Measurements from ENCODE around the gene PHLDA2. TPM values are rescaled to one million over a fixed set of nuclear protein-coding genes. Genes with fewer than 3 reads are reported as not detected.

The PHLDA2 gene
- total and polyA plus RNA-seq, 9 of the 15 experiments (the other 6 are each of a cell fraction or from before 2014, with no cell fraction given) = 0.43 to 42.4 (median 4.7) TPM

GRCh38 chr11:2914455-2915195 is 14.6 kb downstream of the PHLDA2 start:
- H3K27ac ChIP-seq (ENCODE audit: extremely low read depth, low read depth, low read length) = no peak overlapping the region
- H3K4me3 ChIP-seq = no peak overlapping the region
- in situ Hi-C loops (cut with MboI) (no loop called here), intact Hi-C loops (cut with micrococcal nuclease) (no loop called here)
- H3K4me1 ChIP-seq (replicated peaks in 1 of 2; ENCODE audit: control insufficient read depth in 2 of 2, insufficient read depth in 2 of 2, low read length in 2 of 2) = peaks cover 14 to 82% of the 10 kb centered on the region in 2 experiments; a peak in 4 of 5 replicates
- H3K36me3 ChIP-seq (ENCODE audit: control insufficient read depth, insufficient read depth, low read length) = no peaks in the 10 kb centered on the region
- DNase-seq (ENCODE audit: extremely low read depth in 1 of 4, low spot score in 3 of 4) = no peak
- H3K9me3 ChIP-seq (replicated peaks; ENCODE audit: control insufficient read depth, insufficient read depth, low read depth, low read length) = no peaks in the 10 kb centered on the region
- no peak for ATAC-seq
- no peaks in the 10 kb centered on the region for H3K79me2 ChIP-seq (ENCODE audit: control insufficient read depth, insufficient read depth, low read length)
- H3K27me3 ChIP-seq (ENCODE audit: control insufficient read depth in 2 of 2, insufficient read depth in 2 of 2, low read length in 2 of 2) = no peaks in the 10 kb centered on the region
- 65% methylated on average over 15 of the region's 18 CpGs for WGBS (ENCODE audit: insufficient coverage, low coverage, missing lambda C conversion rate)
- peak overlapping the region in 1 of 2 experiments; percentile 40; a peak in 2 of 4 replicates for H3K9ac ChIP-seq (ENCODE audit: insufficient read depth in 1 of 2, low read depth in 2 of 2, low read length in 2 of 2)
- CTCF ChIA-PET (ENCODE audit: low intra/inter-chr PET ratio) = interaction anchor here (0.6 kb wide), 1 partner anchor 372 kb away, joined by 3 read pairs; no protein-coding TSS in a partner anchor
- no peak overlapping the region for H3K4me2 ChIP-seq (ENCODE audit: insufficient read depth, low read length)
- TF ChIP-seq POLR2G (IDR thresholded peaks at IDR 0.05; ENCODE audit: low read depth, low read length) (peak; percentile 22; the same call in 1 of the 2 replicates), NR1H2 (CRISPR knock-in tag; IDR thresholded peaks at IDR 0.05) (no peak)
- H4K20me1 ChIP-seq (replicated peaks; ENCODE audit: control insufficient read depth, insufficient read depth, low read length) = no peaks in the 10 kb centered on the region
- no peak overlapping the region for H2AFZ ChIP-seq (ENCODE audit: low read depth, low read length)
- BruUV-seq (replicated peaks) = no TSS peak
- FAIRE-seq = no peak
- POLR2A ChIA-PET = interaction anchor here (0.6 to 1.4 kb wide), 4 partner anchors 9 to 327 kb away, joined by 3 to 6 read pairs (median 4); no protein-coding TSS in a partner anchor
- H3K9me1 ChIP-seq (ENCODE audit: control insufficient read depth, insufficient read depth, low read length) = no peaks in the 10 kb centered on the region

GRCh38 chr11:2913776-2914175 is 15.4 kb downstream of the PHLDA2 start:
- H3K36me3 ChIP-seq (ENCODE audit: control insufficient read depth, insufficient read depth, low read length) = no peaks in the 10 kb centered on the region
- intact Hi-C loops (cut with micrococcal nuclease) (no loop called here), in situ Hi-C loops (cut with MboI) (no loop called here)
- ATAC-seq (no peak), DNase-seq (ENCODE audit: extremely low read depth in 1 of 4, low spot score in 3 of 4) (no peak), FAIRE-seq (no peak)
- no peak overlapping the region for H2AFZ ChIP-seq (ENCODE audit: low read depth, low read length)
- H4K20me1 ChIP-seq (replicated peaks; ENCODE audit: control insufficient read depth, insufficient read depth, low read length) = no peaks in the 10 kb centered on the region
- no peaks in the 10 kb centered on the region for H3K79me2 ChIP-seq (ENCODE audit: control insufficient read depth, insufficient read depth, low read length)
- peak overlapping the region in 1 of 2 experiments; percentile 41; a peak in 2 of 4 replicates for H3K9ac ChIP-seq (ENCODE audit: insufficient read depth in 1 of 2, low read depth in 2 of 2, low read length in 2 of 2)
- WGBS (ENCODE audit: insufficient coverage, low coverage, missing lambda C conversion rate) = 60% methylated on average over 5 of the region's 9 CpGs
- H3K27ac ChIP-seq (ENCODE audit: extremely low read depth, low read depth, low read length) = no peak overlapping the region
- H3K9me3 ChIP-seq (replicated peaks; ENCODE audit: control insufficient read depth, insufficient read depth, low read depth, low read length) = no peaks in the 10 kb centered on the region
- H3K9me1 ChIP-seq (ENCODE audit: control insufficient read depth, insufficient read depth, low read length) = no peaks in the 10 kb centered on the region
- ChIA-PET POLR2A (interaction anchor here (0.6 to 1.1 kb wide), 3 partner anchors 11 to 743 kb away, joined by 3 to 5 read pairs (median 3); no protein-coding TSS in a partner anchor), CTCF (ENCODE audit: low intra/inter-chr PET ratio) (no interaction called here)
- H3K4me3 ChIP-seq = no peak overlapping the region
- no peak overlapping the region for H3K4me2 ChIP-seq (ENCODE audit: insufficient read depth, low read length)
- BruUV-seq (replicated peaks) = no TSS peak
- H3K4me1 ChIP-seq (replicated peaks in 1 of 2; ENCODE audit: control insufficient read depth in 2 of 2, insufficient read depth in 2 of 2, low read length in 2 of 2) = peaks cover 14 to 81% of the 10 kb centered on the region in 2 experiments; a peak in 4 of 5 replicates
- TF ChIP-seq CTCF (IDR thresholded peaks at IDR 0.05 in 2 of 3, conservative IDR thresholded peaks at IDR 0.05 in 1 of 3; ENCODE audit: insufficient read depth in 2 of 3, low read depth in 1 of 3, low read length in 3 of 3) = no peak
- TF ChIP-seq TFAP4 (CRISPR knock-in tag; IDR thresholded peaks at IDR 0.05; ENCODE audit: borderline replicate concordance) = 0 out of 2 replicates have a peak, but pooled peaks have one; percentile 17
- no peaks in the 10 kb centered on the region for H3K27me3 ChIP-seq (ENCODE audit: control insufficient read depth in 2 of 2, insufficient read depth in 2 of 2, low read length in 2 of 2)

All from K562 (cell line).